ENCODE measurements around the gene RNASE8.

GRCh38 chr14:21096978-21097635, 39.5 kb downstream of the RNASE8 start:
- TF ChIP-seq, protein P1, sequence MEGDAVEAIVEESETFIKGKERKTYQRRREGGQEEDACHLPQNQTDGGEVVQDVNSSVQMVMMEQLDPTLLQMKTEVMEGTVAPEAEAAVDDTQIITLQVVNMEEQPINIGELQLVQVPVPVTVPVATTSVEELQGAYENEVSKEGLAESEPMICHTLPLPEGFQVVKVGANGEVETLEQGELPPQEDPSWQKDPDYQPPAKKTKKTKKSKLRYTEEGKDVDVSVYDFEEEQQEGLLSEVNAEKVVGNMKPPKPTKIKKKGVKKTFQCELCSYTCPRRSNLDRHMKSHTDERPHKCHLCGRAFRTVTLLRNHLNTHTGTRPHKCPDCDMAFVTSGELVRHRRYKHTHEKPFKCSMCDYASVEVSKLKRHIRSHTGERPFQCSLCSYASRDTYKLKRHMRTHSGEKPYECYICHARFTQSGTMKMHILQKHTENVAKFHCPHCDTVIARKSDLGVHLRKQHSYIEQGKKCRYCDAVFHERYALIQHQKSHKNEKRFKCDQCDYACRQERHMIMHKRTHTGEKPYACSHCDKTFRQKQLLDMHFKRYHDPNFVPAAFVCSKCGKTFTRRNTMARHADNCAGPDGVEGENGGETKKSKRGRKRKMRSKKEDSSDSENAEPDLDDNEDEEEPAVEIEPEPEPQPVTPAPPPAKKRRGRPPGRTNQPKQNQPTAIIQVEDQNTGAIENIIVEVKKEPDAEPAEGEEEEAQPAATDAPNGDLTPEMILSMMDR (IDR thresholded peaks at IDR 0.05), result no peak
- TF ChIP-seq POLR2A (IDR thresholded peaks at IDR 0.05) (no peak), POLR2AphosphoS5 (IDR thresholded peaks at IDR 0.05) (no peak)

Data from prostate gland (tissue), 2 donors.